ENCODE measurements around the gene IGSF3.
"Not testable (repeated sequence)": the region's sequence is repeated elsewhere in the genome, so short reads cannot be mapped to it uniquely, and the experiment has no call there.

DNA sequence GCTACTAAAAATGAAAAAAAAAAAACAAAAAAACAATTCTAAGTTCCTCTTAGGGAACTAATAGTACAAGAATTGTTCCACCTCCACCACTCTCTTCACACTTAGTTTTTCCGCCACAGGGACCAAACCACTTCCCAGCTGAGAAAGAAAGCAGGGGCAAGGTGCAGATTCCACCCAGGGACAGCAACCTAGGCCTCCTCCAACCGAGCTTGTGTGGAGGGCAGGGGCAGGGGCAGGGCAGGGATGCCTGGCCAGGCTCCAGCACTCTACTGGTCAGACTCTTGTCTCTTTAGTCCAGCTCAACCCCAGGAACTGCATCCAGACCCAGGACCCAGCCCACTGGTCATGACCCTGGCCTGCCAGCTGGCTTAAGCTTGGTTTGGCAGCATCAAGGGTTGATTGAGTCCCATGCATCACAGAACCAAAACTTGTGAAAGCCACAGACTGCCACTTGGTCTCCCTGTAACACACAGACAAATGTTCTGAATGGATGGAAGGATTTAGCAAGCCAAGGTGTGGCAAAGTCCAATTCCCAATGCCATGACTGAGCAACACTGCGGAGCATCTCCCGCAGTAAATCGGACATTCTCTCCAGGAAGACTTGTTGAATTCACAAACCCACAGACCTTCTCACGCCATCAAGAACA lies 77.1 kb downstream of the IGSF3 start:
- TF ChIP-seq, protein P1, sequence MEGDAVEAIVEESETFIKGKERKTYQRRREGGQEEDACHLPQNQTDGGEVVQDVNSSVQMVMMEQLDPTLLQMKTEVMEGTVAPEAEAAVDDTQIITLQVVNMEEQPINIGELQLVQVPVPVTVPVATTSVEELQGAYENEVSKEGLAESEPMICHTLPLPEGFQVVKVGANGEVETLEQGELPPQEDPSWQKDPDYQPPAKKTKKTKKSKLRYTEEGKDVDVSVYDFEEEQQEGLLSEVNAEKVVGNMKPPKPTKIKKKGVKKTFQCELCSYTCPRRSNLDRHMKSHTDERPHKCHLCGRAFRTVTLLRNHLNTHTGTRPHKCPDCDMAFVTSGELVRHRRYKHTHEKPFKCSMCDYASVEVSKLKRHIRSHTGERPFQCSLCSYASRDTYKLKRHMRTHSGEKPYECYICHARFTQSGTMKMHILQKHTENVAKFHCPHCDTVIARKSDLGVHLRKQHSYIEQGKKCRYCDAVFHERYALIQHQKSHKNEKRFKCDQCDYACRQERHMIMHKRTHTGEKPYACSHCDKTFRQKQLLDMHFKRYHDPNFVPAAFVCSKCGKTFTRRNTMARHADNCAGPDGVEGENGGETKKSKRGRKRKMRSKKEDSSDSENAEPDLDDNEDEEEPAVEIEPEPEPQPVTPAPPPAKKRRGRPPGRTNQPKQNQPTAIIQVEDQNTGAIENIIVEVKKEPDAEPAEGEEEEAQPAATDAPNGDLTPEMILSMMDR (IDR thresholded peaks at IDR 0.05) = not testable (repeated sequence)
- not testable (repeated sequence) for TF ChIP-seq POLR2A (IDR thresholded peaks at IDR 0.05)

All from testis (tissue), 2 donors.